Activated T-helper 2 cell treated with anti-CD3 and anti-CD28 coated beads, Interferon-gamma antibody, Interleukin-2, Interleukin-4, amounts not matched to agents 10 μg/mL and 5 μg/mL and 100 μg/mL, durations not matched to agents 14 hours and 24 hours and 36 hours (primary cell): Measurements from ENCODE around the gene GLCE. TPM values are rescaled to one million over a fixed set of nuclear protein-coding genes. Genes with fewer than 3 reads are reported as not detected.

ENCODE experiments used
- DNase-seq: peaks from one replicate; pipeline ENCODE4 v3.0.0; 2021; ENCODE audit warnings: low spot score
- H3K27ac Mint-ChIP-seq: one replicate; pipeline ENCODE4 v1.8.0; 2021; ENCODE audit warnings: mixed read lengths
- H3K27me3 Mint-ChIP-seq: one replicate; pipeline ENCODE4 v1.8.0; 2021; ENCODE audit warnings: low read depth, mixed read lengths
- H3K36me3 Mint-ChIP-seq: one replicate; pipeline ENCODE4 v1.8.0; 2021; ENCODE audit warnings: low read depth, mixed read lengths
- H3K4me1 Mint-ChIP-seq: one replicate; pipeline ENCODE4 v1.8.0; 2021; ENCODE audit warnings: low read depth, mixed read lengths
- H3K4me3 Mint-ChIP-seq: one replicate; pipeline ENCODE4 v1.8.0; 2021; ENCODE audit warnings: low read depth, mild to moderate bottlenecking, moderate library complexity, mixed read lengths
- H3K9me3 Mint-ChIP-seq: one replicate; pipeline ENCODE4 v1.8.0; 2021; ENCODE audit warnings: mixed read lengths
- intact Hi-C: fragments of 100-400 bp; cut with micrococcal nuclease; formaldehyde crosslinking; loops from one replicate; pipeline ENCODE4 v1.15.1; 2023
- total RNA-seq: library from RNA; stranded (reverse); gene quantifications from 2 replicates; pipeline ENCODE4 v1.2.3, GENCODE V29; 2022

The GLCE gene
- total RNA-seq, 1 donor from 2014 or later: 2.5 TPM

- H3K9me3 Mint-ChIP-seq: no peaks in the 10 kb centered on the region
- peaks cover 2% of the 10 kb centered on the region for H3K27me3 Mint-ChIP-seq
- intact Hi-C loops: no loop called here
- H3K4me1 Mint-ChIP-seq: peaks cover 2% of the 10 kb centered on the region
- no peak overlapping the region for H3K27ac Mint-ChIP-seq
- no peaks in the 10 kb centered on the region for H3K36me3 Mint-ChIP-seq
- no peak for DNase-seq
- H3K4me3 Mint-ChIP-seq: no peak overlapping the region
These were observed 40.7 kb downstream of the GLCE start for GRCh38 chr15:69200832-69201745.

- intact Hi-C loops: no loop called here
- no peak for DNase-seq
- Mint-ChIP-seq H3K36me3 (no peaks in the 10 kb centered on the region), H3K9me3 (no peaks in the 10 kb centered on the region), H3K4me3 (no peak overlapping the region), H3K27ac (no peak overlapping the region), H3K4me1 (peaks cover 6% of the 10 kb centered on the region), H3K27me3 (peaks cover 17% of the 10 kb centered on the region)
These were observed 45.6 kb downstream of the GLCE start for GRCh38 chr15:69206079-69206478.

GRCh38 chr15:69209661-69210060 is 49.2 kb downstream of the GLCE start:
- intact Hi-C loops: no loop called here
- Mint-ChIP-seq H3K9me3 (no peaks in the 10 kb centered on the region), H3K36me3 (no peaks in the 10 kb centered on the region), H3K4me1 (peaks cover 6% of the 10 kb centered on the region), H3K27me3 (peaks cover 17% of the 10 kb centered on the region), H3K27ac (no peak overlapping the region), H3K4me3 (no peak overlapping the region)
- DNase-seq: no peak

- no peak overlapping the region for H3K4me3 Mint-ChIP-seq
- no peaks in the 10 kb centered on the region for H3K9me3 Mint-ChIP-seq
- H3K4me1 Mint-ChIP-seq: peaks cover 6% of the 10 kb centered on the region
These were observed 50.1 kb downstream of the GLCE start for GRCh38 chr15:69210574-69210973.

DNA sequence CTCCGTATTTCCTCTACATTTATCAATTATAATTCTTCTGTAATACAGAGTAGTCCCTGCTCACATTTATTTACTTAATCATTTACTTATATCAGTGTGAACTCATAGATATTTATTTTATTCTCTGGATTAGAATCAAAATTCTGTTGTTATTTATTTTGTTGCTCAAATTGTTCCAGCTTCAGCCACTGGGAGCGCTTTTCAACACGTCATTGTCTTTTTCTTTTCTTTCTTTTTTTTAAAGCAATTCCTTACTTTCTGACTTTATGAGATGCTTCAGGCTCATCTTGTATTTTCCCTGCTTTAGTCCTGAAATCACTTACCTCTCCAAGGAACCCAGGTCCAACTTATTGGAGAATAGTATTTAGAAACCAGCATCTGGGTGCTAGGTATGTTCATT is 53.4 kb downstream of the GLCE start:
- no peaks in the 10 kb centered on the region for H3K27me3 Mint-ChIP-seq
- intact Hi-C loops: no loop called here

More at GRCh38 chr15:69210574-69210973, 50.1 kb downstream of the GLCE start:
- H3K27ac Mint-ChIP-seq: no peak overlapping the region
- intact Hi-C loops: no loop called here
- H3K36me3 Mint-ChIP-seq: no peaks in the 10 kb centered on the region
- DNase-seq: no peak
- peaks cover 17% of the 10 kb centered on the region for H3K27me3 Mint-ChIP-seq

GRCh38 chr15:69215314-69216035 is 55.0 kb downstream of the GLCE start:
- Mint-ChIP-seq H3K36me3 (no peaks in the 10 kb centered on the region), H3K9me3 (no peaks in the 10 kb centered on the region), H3K4me1 (no peaks in the 10 kb centered on the region), H3K4me3 (no peak overlapping the region), H3K27ac (no peak overlapping the region), H3K27me3 (no peaks in the 10 kb centered on the region)
- intact Hi-C loops: no loop called here
- DNase-seq: no peak

More for the DNA sequence above, 53.4 kb downstream of the GLCE start:
- Mint-ChIP-seq H3K4me3 (no peak overlapping the region), H3K27ac (no peak overlapping the region), H3K4me1 (peaks cover 4% of the 10 kb centered on the region), H3K9me3 (no peaks in the 10 kb centered on the region), H3K36me3 (no peaks in the 10 kb centered on the region)
- no peak for DNase-seq

DNA sequence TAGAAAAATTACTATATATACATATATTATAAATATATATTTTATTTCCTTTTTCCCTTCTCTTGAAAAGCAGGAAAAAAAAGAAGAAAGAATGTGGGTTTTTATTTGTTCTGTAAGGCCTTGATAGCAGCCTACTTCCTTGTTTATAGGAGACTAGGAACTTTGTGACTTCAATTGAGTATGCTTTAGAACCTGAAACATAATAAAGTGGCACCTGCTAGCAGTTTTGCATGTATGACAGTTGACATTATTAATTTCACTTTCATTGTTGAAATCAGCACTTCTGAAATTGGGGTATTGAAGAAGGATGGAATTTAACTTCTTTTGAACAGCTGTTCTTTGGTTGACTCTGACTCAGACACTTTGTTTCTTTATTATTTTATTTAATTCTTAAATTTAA is 56.9 kb downstream of the GLCE start:
- Mint-ChIP-seq H3K27me3 (no peaks in the 10 kb centered on the region), H3K4me1 (no peaks in the 10 kb centered on the region), H3K36me3 (no peaks in the 10 kb centered on the region), H3K27ac (no peak overlapping the region), H3K4me3 (no peak overlapping the region), H3K9me3 (no peaks in the 10 kb centered on the region)
- intact Hi-C loops: no loop called here
- DNase-seq: no peak

GRCh38 chr15:69219690-69220089 is 59.3 kb downstream of the GLCE start:
- Mint-ChIP-seq H3K4me1 (no peaks in the 10 kb centered on the region), H3K27me3 (peaks cover 2% of the 10 kb centered on the region), H3K4me3 (no peak overlapping the region), H3K27ac (no peak overlapping the region), H3K36me3 (no peaks in the 10 kb centered on the region), H3K9me3 (peaks cover 5% of the 10 kb centered on the region)
- no peak for DNase-seq
- intact Hi-C loops: no loop called here

- H3K4me3 Mint-ChIP-seq: no peak overlapping the region
- peaks cover 2% of the 10 kb centered on the region for H3K27me3 Mint-ChIP-seq
- intact Hi-C loops: no loop called here
- DNase-seq: no peak
- H3K36me3 Mint-ChIP-seq: no peaks in the 10 kb centered on the region
- no peak overlapping the region for H3K27ac Mint-ChIP-seq
- peaks cover 5% of the 10 kb centered on the region for H3K9me3 Mint-ChIP-seq
- H3K4me1 Mint-ChIP-seq: no peaks in the 10 kb centered on the region
These were observed 61.6 kb downstream of the GLCE start for GRCh38 chr15:69222002-69222474.

GRCh38 chr15:69223083-69223813 is 62.8 kb downstream of the GLCE start:
- no peak overlapping the region for H3K27ac Mint-ChIP-seq
- no peak overlapping the region for H3K4me3 Mint-ChIP-seq
- H3K27me3 Mint-ChIP-seq: peaks cover 2% of the 10 kb centered on the region
- H3K36me3 Mint-ChIP-seq: no peaks in the 10 kb centered on the region
- no peaks in the 10 kb centered on the region for H3K4me1 Mint-ChIP-seq
- H3K9me3 Mint-ChIP-seq: peaks cover 5% of the 10 kb centered on the region
- DNase-seq: no peak
- intact Hi-C loops: no loop called here

GRCh38 chr15:69224383-69224782 is 63.9 kb downstream of the GLCE start:
- no peak for DNase-seq
- H3K4me3 Mint-ChIP-seq: no peak overlapping the region
- no peaks in the 10 kb centered on the region for H3K4me1 Mint-ChIP-seq
- no peaks in the 10 kb centered on the region for H3K36me3 Mint-ChIP-seq
- H3K9me3 Mint-ChIP-seq: peaks cover 5% of the 10 kb centered on the region
- H3K27ac Mint-ChIP-seq: no peak overlapping the region
- intact Hi-C loops: loop anchor here (2.0 kb wide), 1 partner anchor 166 kb away; no protein-coding TSS in a partner anchor
- peaks cover 2% of the 10 kb centered on the region for H3K27me3 Mint-ChIP-seq

GRCh38 chr15:69225355-69226022 is 65.1 kb downstream of the GLCE start:
- intact Hi-C loops: loop anchor here (2.0 kb wide), 1 partner anchor 167 kb away; no protein-coding TSS in a partner anchor
- H3K36me3 Mint-ChIP-seq: no peaks in the 10 kb centered on the region

More at GRCh38 chr15:69225355-69226022, 65.1 kb downstream of the GLCE start:
- H3K4me1 Mint-ChIP-seq: no peaks in the 10 kb centered on the region
- peaks cover 5% of the 10 kb centered on the region for H3K9me3 Mint-ChIP-seq
- H3K4me3 Mint-ChIP-seq: no peak overlapping the region
- peaks cover 2% of the 10 kb centered on the region for H3K27me3 Mint-ChIP-seq
- no peak for DNase-seq
- no peak overlapping the region for H3K27ac Mint-ChIP-seq
